Neural cell (in vitro differentiated cells): Measurements from ENCODE around the gene KRT78. TPM values are rescaled to one million over a fixed set of nuclear protein-coding genes. Genes with fewer than 3 reads are reported as not detected.

Experiments used
- H2AFZ ChIP-seq: fragments of 200-600, 300-800 bp; sonication (generic), shearing (Covaris generic); 2 replicates; pipeline ENCODE4 v1.6.0; 2014; ENCODE audit warnings: low read depth, mild to moderate bottlenecking, antibody characterized with exemption, low read length, moderate library complexity
- H3F3A ChIP-seq: fragments of 200-600 bp; shearing (Covaris generic); 2 replicates; pipeline ENCODE4 v1.6.1; 2016; ENCODE audit warnings: mild to moderate bottlenecking, moderate library complexity, mixed read lengths, antibody characterized with exemption, low read length; ENCODE audit not compliant: insufficient read depth, poor library complexity, severe bottlenecking
- H3K27ac ChIP-seq: fragments of 200-600, 300-800 bp; sonication (generic), shearing (Covaris generic); 2 replicates; pipeline ENCODE4 v1.5.1; 2014; ENCODE audit warnings: mild to moderate bottlenecking, low read length, moderate library complexity
- H3K27me3 ChIP-seq: fragments of 300-800, 200-600 bp; sonication (generic), shearing (Covaris generic); 2 replicates; pipeline ENCODE4 v1.6.0; 2014; ENCODE audit warnings: mild to moderate bottlenecking, low read depth, low read length, moderate library complexity; ENCODE audit not compliant: insufficient read depth
- H3K36me3 ChIP-seq: fragments of 300-800, 200-600 bp; sonication (generic), shearing (Covaris generic); 2 replicates; pipeline ENCODE4 v1.5.1; 2014; ENCODE audit warnings: mild to moderate bottlenecking, antibody characterized with exemption, low read length, moderate library complexity; ENCODE audit not compliant: insufficient read depth
- H3K4me2 ChIP-seq: fragments of 300-800, 200-600 bp; sonication (generic), shearing (Covaris generic); 2 replicates; pipeline ENCODE4 v1.6.0; 2014; ENCODE audit warnings: mild to moderate bottlenecking, low read length
- H3K4me3 ChIP-seq: fragments of 300-800, 200-600 bp; sonication (generic), shearing (Covaris generic); 2 replicates; pipeline ENCODE4 v1.5.1; 2014; ENCODE audit warnings: mild to moderate bottlenecking, low read length, moderate library complexity
- H3K79me2 ChIP-seq: fragments of 200-600 bp; shearing (Covaris generic); replicated peaks from 2 replicates; pipeline ENCODE4 v1.6.0; 2014; ENCODE audit warnings: mild to moderate bottlenecking, low read length, moderate library complexity; ENCODE audit not compliant: insufficient read depth
- H3K9ac ChIP-seq: fragments of 300-800, 200-600 bp; sonication (generic), shearing (Covaris generic); 2 replicates; pipeline ENCODE4 v1.6.1; 2016; ENCODE audit warnings: mild to moderate bottlenecking, low read length, mixed read lengths
- H3K9me2 ChIP-seq: fragments of 200-600 bp; shearing (Covaris generic); 2 replicates; pipeline ENCODE4 v1.6.1; 2016; ENCODE audit warnings: mild to moderate bottlenecking, low read length, mixed read lengths; ENCODE audit not compliant: insufficient read depth
- H3K9me3 ChIP-seq: fragments of 200-600, 300-800 bp; sonication (generic), shearing (Covaris generic); 2 replicates; pipeline ENCODE4 v1.6.1; 2016; ENCODE audit warnings: mild to moderate bottlenecking, mixed run types, low read length, moderate library complexity, mixed read lengths
- H4K20me1 ChIP-seq: fragments of 200-600 bp; shearing (Covaris generic); 2 replicates; pipeline ENCODE4 v1.6.1; 2016; ENCODE audit warnings: mild to moderate bottlenecking, mixed run types; ENCODE audit not compliant: insufficient read depth
- EP300 ChIP-seq: fragments of 450-650 bp; conservative IDR thresholded peaks from 2 replicates; pipeline ENCODE4 v1.6.1; 2014; ENCODE audit warnings: antibody characterized with exemption, mild to moderate bottlenecking, moderate library complexity; ENCODE audit not compliant: poor library complexity, severe bottlenecking
- EZH2 ChIP-seq: fragments of 200-600, 300-800 bp; shearing (Covaris generic), sonication (generic); IDR thresholded peaks from 2 replicates; pipeline ENCODE4 v1.6.1; 2014; ENCODE audit warnings: antibody characterized with exemption, low read length, borderline replicate concordance, mild to moderate bottlenecking; ENCODE audit not compliant: insufficient read depth, poor library complexity, severe bottlenecking
- MXI1 ChIP-seq: fragments of 450-650 bp; conservative IDR thresholded peaks from 2 replicates; pipeline ENCODE4 v1.6.1; 2014; ENCODE audit warnings: antibody characterized with exemption, mild to moderate bottlenecking; ENCODE audit not compliant: poor library complexity, severe bottlenecking
- POLR2AphosphoS5 ChIP-seq: IDR thresholded peaks from 2 replicates; pipeline ENCODE4 v1.6.1; 2012
- RAD21 ChIP-seq: fragments of 450-650 bp; conservative IDR thresholded peaks from 2 replicates; pipeline ENCODE4 v1.6.1; 2014; ENCODE audit warnings: antibody characterized with exemption, mild to moderate bottlenecking, moderate library complexity
- REST ChIP-seq: IDR thresholded peaks from 2 replicates; pipeline ENCODE4 v1.6.1; 2012; ENCODE audit warnings: borderline replicate concordance
- SMC3 ChIP-seq: fragments of 450-650 bp; conservative IDR thresholded peaks from 2 replicates; pipeline ENCODE4 v1.6.1; 2014; ENCODE audit warnings: antibody characterized with exemption, mild to moderate bottlenecking, moderate library complexity; ENCODE audit not compliant: poor library complexity
- TAF1 ChIP-seq: IDR thresholded peaks from 2 replicates; pipeline ENCODE4 v1.6.1; 2012; ENCODE audit warnings: low read depth
- polyA plus RNA-seq: library from polyadenylated mRNA; depleted of rRNA; stranded (reverse); fragments of >200 nt; gene quantifications from 2 replicates; pipeline ENCODE4 v1.2.3, GENCODE V29; 2014
- TF ChIP-seq, protein P1 (sequence below): fragments of 450-650 bp; IDR thresholded peaks from 2 replicates; pipeline ENCODE4 v1.5.1; 2014; ENCODE audit warnings: antibody characterized with exemption, mild to moderate bottlenecking, moderate library complexity; ENCODE audit not compliant: poor library complexity, severe bottlenecking

KRT78 gene
- polyA plus RNA-seq, 1 donor from 2014 or later: not detected

- Histone ChIP-seq H3K9ac (no peak overlapping the region), H3K27me3 (no peaks in the 10 kb centered on the region), H2AFZ (no peak overlapping the region), H3K9me3 (no peaks in the 10 kb centered on the region), H3K36me3 (no peaks in the 10 kb centered on the region), H3K9me2 (no peaks in the 10 kb centered on the region), H4K20me1 (no peaks in the 10 kb centered on the region), H3K4me2 (no peak overlapping the region), H3F3A (no peaks in the 10 kb centered on the region), H3K79me2 (no peaks in the 10 kb centered on the region), H3K4me3 (no peak overlapping the region), H3K27ac (no peak overlapping the region)
- no peak for TF ChIP-seq POLR2AphosphoS5
These were observed 57.3 kb downstream of the KRT78 start for GRCh38 chr12:52791271-52792184.

DNA sequence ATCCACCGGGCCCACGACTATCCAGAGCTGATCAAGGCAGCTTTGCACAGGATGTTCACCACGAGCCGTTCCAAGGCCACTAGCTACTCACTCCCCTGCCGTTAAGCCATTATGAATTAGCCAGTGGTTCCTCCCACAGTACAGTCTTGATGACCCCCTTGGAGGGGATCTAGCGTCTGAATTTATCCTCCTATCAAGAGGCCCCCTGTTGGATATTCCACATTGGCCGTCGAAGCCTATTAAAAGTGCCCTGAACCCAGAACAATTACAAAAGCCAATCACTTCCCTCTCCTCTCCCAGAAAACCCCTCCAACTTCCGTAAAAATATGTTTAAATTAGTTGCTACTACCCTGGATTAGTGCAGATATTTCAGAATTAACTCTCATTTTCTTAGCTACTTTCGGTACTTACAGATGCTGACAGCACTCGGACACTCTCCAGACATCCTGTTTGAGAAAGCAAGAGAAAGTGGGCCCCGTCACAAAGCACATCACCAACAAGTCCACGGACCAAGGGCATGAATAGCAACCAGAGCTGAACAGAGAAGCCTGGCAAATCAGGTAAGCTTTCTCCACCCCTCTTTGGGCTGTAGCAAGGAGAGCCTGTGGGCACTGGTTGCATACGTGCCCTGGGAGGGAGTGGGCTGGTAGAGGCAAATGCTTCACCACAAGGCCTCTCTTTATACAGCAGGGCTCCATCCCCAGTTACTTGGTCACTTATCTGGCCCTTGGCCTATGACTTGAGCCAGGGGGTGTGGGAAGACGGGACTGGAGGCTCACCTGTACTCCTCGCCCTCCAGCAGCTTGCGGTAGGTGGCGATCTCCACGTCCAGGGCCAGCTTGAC lies 58.1 kb downstream of the KRT78 start:
- Histone ChIP-seq H3K9me2 (no peaks in the 10 kb centered on the region), H3F3A (no peaks in the 10 kb centered on the region), H3K36me3 (no peaks in the 10 kb centered on the region), H4K20me1 (no peaks in the 10 kb centered on the region), H3K9me3 (no peaks in the 10 kb centered on the region), H3K79me2 (no peaks in the 10 kb centered on the region), H3K27me3 (no peaks in the 10 kb centered on the region), H3K4me3 (no peak overlapping the region), H3K27ac (no peak overlapping the region), H2AFZ (no peak overlapping the region), H3K9ac (no peak overlapping the region), H3K4me2 (no peak overlapping the region)
- TF ChIP-seq SMC3 (no peak), REST (no peak), TAF1 (no peak), EP300 (no peak), POLR2AphosphoS5 (no peak), MXI1 (no peak), RAD21 (no peak), EZH2 (no peak)
- TF ChIP-seq, protein P1, sequence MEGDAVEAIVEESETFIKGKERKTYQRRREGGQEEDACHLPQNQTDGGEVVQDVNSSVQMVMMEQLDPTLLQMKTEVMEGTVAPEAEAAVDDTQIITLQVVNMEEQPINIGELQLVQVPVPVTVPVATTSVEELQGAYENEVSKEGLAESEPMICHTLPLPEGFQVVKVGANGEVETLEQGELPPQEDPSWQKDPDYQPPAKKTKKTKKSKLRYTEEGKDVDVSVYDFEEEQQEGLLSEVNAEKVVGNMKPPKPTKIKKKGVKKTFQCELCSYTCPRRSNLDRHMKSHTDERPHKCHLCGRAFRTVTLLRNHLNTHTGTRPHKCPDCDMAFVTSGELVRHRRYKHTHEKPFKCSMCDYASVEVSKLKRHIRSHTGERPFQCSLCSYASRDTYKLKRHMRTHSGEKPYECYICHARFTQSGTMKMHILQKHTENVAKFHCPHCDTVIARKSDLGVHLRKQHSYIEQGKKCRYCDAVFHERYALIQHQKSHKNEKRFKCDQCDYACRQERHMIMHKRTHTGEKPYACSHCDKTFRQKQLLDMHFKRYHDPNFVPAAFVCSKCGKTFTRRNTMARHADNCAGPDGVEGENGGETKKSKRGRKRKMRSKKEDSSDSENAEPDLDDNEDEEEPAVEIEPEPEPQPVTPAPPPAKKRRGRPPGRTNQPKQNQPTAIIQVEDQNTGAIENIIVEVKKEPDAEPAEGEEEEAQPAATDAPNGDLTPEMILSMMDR: no peak
